KBM-7 (cell line): ENCODE measurements around the gene AIF1.

Experiments used
- DNase-seq: peaks from one replicate; pipeline ENCODE4 v3.0.0-alpha.2; 2015
- in situ Hi-C: fragments of 300-500 bp; cut with MboI; formaldehyde crosslinking; loops from 2 replicates; pipeline ENCODE4 v1.14.3; 2020; ENCODE audit warnings: low sequenced_read_pairs, low pct_unique_long_range_greater_than_20kb, mixed read lengths

Gene AIF1

GRCh38 chr6:31614684-31615578, at the start of gene AIF1:
Gene AIF1, plus strand, starts transcription at chr6:31615234. Its CDS starts 96 bp downstream, at chr6:31615330.
- peak; percentile 82 for DNase-seq
- in situ Hi-C loops: no loop called here

- in situ Hi-C loops: no loop called here
- no peak for DNase-seq
Measured at GRCh38 chr6:31567531-31568370, 47.3 kb upstream of the AIF1 start.

- DNase-seq: no peak
- in situ Hi-C loops: no loop called here
Measured at GRCh38 chr6:31568537-31568961, 46.5 kb upstream of the AIF1 start.

GRCh38 chr6:31569861-31570536, 45.0 kb upstream of the AIF1 start:
- no peak for DNase-seq
- in situ Hi-C loops: no loop called here

- in situ Hi-C loops: no loop called here
- DNase-seq: no peak
Measured at GRCh38 chr6:31572041-31572911, 42.8 kb upstream of the AIF1 start, which contains the start of gene LTA. Gene LTA, plus strand, starts transcription at chr6:31572289. Its CDS starts 454 bp downstream, at chr6:31572743.

- DNase-seq: no peak
- in situ Hi-C loops: no loop called here
Measured at GRCh38 chr6:31573239-31574105, 41.6 kb upstream of the AIF1 start.

GRCh38 chr6:31574106-31575061, 40.6 kb upstream of the AIF1 start:
- DNase-seq: no peak
- in situ Hi-C loops: no loop called here

- in situ Hi-C loops: no loop called here
- no peak for DNase-seq
Measured at GRCh38 chr6:31575335-31575901, 39.6 kb upstream of the AIF1 start, which contains the start of gene TNF. Gene TNF, plus strand, starts transcription at chr6:31575565. Its CDS starts 177 bp downstream, at chr6:31575742.

- no peak for DNase-seq
- in situ Hi-C loops: no loop called here
Measured at GRCh38 chr6:31575952-31576685, 38.9 kb upstream of the AIF1 start.

- DNase-seq: no peak
Measured at GRCh38 chr6:31576897-31577578, 38.0 kb upstream of the AIF1 start.

GRCh38 chr6:31577579-31577966, 37.5 kb upstream of the AIF1 start:
- DNase-seq: no peak
- in situ Hi-C loops: no loop called here

More at GRCh38 chr6:31576897-31577578, 38.0 kb upstream of the AIF1 start:
- in situ Hi-C loops: no loop called here

- DNase-seq: no peak
- in situ Hi-C loops: no loop called here
Measured at GRCh38 chr6:31578184-31579118, 36.6 kb upstream of the AIF1 start.

GRCh38 chr6:31579119-31579505, 35.9 kb upstream of the AIF1 start:
- in situ Hi-C loops: no loop called here
- no peak for DNase-seq
